HFF-Myc (cell line): ENCODE measurements around the gene KRT80.

Experiments
- DNase-seq: peaks from one replicate; pipeline ENCODE4 v3.0.0-alpha.2; 2011; ENCODE audit warnings: low read depth; ENCODE audit errors: extremely low read depth
- H3K4me3 ChIP-seq: replicated peaks from 2 replicates; pipeline ENCODE4 v1.5.1; 2011; ENCODE audit warnings: low read depth, mild to moderate bottlenecking, control low read depth, low read length
- TF ChIP-seq, protein P1 (sequence below): IDR thresholded peaks from 2 replicates; pipeline ENCODE4 v1.5.1; 2012; ENCODE audit warnings: mild to moderate bottlenecking, low read depth, low read length, control low read depth; ENCODE audit errors: missing control alignments

The KRT80 gene

DNA sequence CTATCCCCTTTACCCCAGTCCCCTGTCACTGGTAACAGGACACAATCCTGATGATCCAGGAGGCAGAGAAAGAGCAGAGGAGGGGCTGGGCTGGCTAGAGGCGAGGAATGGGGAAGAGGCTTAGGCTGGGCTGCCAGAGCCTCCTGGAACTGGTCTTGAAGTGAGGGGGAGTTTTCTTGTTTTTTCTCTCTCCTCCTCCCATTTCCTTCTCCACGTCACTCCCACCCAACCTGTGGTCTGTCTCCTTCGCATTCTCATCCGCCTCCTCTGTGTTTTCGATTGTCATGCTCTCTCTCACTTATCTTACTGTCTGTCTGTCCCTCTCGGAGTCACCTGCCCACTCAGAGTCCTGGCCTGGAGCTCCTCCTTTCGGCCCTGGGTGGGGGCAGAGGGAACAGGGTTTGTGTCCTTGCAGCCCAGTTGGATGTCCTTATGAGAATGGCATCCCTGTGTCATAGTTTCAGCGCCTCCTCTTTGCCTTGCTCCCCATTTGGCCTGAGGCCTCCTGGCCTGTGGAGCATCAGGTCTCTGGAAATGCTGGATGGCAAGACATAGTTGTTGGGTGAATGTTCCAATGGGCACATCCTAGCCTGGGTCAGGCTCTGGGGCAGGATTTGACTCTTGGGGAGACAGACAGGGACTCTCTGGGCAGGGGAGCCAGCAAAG, 3.4 kb upstream of the KRT80 start:
- DNase-seq: no peak
- TF ChIP-seq, protein P1, sequence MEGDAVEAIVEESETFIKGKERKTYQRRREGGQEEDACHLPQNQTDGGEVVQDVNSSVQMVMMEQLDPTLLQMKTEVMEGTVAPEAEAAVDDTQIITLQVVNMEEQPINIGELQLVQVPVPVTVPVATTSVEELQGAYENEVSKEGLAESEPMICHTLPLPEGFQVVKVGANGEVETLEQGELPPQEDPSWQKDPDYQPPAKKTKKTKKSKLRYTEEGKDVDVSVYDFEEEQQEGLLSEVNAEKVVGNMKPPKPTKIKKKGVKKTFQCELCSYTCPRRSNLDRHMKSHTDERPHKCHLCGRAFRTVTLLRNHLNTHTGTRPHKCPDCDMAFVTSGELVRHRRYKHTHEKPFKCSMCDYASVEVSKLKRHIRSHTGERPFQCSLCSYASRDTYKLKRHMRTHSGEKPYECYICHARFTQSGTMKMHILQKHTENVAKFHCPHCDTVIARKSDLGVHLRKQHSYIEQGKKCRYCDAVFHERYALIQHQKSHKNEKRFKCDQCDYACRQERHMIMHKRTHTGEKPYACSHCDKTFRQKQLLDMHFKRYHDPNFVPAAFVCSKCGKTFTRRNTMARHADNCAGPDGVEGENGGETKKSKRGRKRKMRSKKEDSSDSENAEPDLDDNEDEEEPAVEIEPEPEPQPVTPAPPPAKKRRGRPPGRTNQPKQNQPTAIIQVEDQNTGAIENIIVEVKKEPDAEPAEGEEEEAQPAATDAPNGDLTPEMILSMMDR: no peak
- H3K4me3 ChIP-seq: no peak overlapping the region

DNA sequence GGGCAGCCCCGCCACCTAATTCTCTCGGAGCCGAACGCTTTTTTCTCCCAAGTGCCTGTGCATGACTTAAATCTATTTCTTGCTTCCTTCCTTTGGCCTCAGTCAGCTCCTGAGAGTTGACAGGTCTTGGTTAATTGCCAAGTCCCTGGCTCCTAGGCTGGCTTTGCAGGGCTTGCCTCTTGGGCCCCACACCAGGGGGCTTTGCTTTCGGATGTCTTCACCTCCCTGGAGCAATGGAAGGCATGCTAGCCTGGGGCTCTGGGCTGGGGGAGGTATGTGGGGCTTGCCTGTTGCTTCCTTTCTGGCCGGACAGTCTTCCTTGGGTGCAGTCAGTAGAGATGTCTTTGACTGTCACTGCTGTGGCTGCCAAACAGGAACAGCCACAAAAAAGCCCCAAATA, 2.2 kb upstream of the KRT80 start:
- H3K4me3 ChIP-seq: no peak overlapping the region
- TF ChIP-seq, protein P1: no peak
- no peak for DNase-seq

DNA sequence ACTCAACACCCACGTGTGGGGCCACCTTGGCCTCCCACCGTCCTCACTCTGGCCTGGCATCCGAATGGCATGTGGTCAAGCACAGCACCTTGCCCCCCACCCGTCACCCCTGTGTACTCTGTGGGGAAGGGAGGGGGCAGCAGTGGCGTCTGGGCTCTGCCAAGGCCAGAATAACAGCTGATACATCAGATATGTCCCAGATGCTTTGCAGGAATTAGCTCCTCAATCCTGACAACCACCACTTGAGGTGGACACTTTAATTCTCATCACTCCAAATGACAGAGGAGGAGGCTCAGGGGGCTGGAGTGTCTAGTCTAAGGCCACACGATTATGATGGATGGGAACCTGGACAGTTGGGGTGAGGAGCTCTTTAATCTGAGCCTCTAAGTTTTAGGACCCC, 1.7 kb upstream of the KRT80 start:
- TF ChIP-seq, protein P1: no peak
- H3K4me3 ChIP-seq: no peak overlapping the region
- no peak for DNase-seq

DNA sequence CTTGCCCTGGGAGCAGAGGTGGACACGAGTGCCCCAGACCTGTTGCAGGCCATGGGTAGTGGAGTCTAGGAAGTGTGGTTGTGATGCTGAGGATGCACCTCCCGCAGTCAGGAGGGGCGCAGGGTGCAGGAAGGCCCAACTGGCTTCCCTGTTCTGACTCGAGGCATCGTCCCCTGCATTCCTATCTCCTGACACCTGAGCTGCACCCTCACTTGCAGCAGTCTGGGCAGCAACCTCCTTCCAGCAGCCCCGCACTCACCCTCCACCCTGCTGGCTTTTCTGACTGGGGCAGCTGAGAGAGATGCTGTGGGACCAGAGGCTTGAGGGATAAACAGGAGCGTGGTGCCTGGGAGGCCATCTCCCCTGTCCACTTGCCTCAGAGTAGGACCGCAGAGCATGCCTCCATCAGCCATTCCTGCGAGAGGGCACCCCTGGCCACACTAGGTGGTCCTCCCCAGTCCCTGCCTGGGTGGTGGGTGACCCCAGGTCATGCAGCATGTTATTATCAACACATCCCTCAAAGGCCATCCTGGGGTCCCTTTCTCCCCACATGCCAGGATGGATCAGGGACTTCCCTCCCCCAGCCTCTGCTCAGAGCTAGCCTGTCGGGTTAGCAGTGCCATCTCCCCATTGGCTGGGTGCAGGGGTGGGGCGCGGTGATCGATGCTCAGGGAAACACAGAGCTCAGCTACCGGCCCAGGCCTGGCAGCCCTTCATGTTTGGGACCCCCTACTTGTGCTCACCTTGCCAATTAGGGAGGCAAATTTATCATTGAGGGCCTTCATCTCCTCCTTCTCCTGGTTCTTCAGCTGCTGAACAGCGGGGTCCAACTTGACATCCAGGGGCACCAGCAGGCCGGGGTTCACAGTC, 719 bp downstream of the KRT80 start:
- no peak overlapping the region for H3K4me3 ChIP-seq
- TF ChIP-seq, protein P1: no peak

DNA sequence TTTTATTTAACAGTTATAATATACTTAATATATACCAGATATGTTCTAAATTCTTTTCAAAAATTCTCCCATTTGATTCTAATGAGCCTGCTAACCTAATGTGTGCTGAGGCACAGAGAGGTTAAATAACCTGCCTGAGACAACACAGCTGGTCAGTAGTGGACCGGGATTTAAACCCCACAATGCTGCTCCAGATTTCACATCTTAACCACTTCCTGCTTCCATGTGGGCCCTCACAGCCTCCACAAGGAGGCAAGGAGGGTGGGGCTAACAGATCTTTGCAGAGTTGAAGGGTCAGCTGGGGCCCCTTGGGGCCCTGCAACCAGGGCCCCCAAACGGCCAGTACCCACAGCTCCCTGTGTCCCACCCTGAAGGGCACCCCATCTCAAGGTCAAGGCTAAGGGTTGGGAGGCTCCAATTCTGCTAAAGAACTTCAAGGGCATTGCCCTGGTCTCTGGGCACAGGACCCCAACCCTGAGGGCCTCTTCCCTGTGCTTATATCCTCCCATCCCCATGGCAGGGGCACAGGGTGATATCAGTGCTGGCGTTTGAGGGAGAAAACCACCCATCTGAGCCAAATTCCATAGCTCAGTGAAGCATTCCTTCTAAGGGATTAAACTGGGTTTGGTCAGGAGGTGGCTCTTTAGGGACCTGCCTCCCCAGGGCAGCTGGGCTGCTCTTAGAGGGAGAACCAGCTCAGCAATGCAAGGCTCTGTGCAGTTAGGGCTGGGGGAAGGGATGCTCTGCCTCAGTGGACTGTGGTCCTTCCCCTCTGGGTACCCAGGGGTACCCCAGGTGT, 2.2 kb downstream of the KRT80 start:
- DNase-seq: no peak
- H3K4me3 ChIP-seq: no peak overlapping the region
- TF ChIP-seq, protein P1: no peak

More for the DNA sequence above, 719 bp downstream of the KRT80 start:
- DNase-seq: no peak

DNA sequence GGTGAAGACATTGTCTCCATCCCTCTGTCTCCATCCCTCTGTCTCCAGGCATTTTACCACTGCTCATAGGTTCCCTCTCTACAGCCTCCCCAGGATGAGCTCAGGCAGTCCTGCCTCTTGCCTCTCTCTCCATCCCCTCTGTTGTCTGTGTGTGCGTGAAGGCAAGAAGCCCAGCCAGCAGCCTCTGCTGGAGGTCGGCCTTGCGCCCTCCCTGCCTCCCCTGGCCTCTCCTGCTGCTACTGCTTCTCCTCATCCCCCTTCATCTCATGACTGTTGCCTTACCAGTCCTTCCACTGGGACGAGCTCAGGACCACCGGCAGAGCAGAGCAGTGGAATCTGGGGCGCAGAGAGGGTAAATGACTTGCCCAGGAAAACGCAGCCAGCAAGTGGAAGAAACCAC, 3.2 kb downstream of the KRT80 start:
- no peak for DNase-seq
- H3K4me3 ChIP-seq: no peak overlapping the region
- TF ChIP-seq, protein P1: no peak
